ENCODE data around the gene MRPL37.

MRPL37 gene

GRCh38 chr1:54215523-54215922 lies 15.6 kb downstream of the MRPL37 start:
- Histone ChIP-seq H3K36me3 (ENCODE audit: control insufficient read depth, insufficient read depth, low read length) (peaks cover 64% of the 10 kb centered on the region), H3K27me3 (replicated peaks; ENCODE audit: control insufficient read depth, insufficient read depth, low read length) (no peaks in the 10 kb centered on the region), H3K4me3 (replicated peaks; ENCODE audit: low read depth, low read length) (no peak overlapping the region)
- no peak for TF ChIP-seq CTCF (IDR thresholded peaks at IDR 0.05; ENCODE audit: insufficient read depth, low read length, poor library complexity, severe bottlenecking)
- no peak for DNase-seq (ENCODE audit: extremely low read depth, insufficient read length)

- H3K27me3 ChIP-seq (replicated peaks; ENCODE audit: control insufficient read depth, insufficient read depth, low read length): no peaks in the 10 kb centered on the region
- no peak for TF ChIP-seq CTCF (IDR thresholded peaks at IDR 0.05; ENCODE audit: insufficient read depth, low read length, poor library complexity, severe bottlenecking)
- DNase-seq (ENCODE audit: extremely low read depth, insufficient read length): no peak
- H3K4me3 ChIP-seq (replicated peaks; ENCODE audit: low read depth, low read length): no peak overlapping the region
- H3K36me3 ChIP-seq (ENCODE audit: control insufficient read depth, insufficient read depth, low read length): peaks cover 39% of the 10 kb centered on the region
These were observed 19.1 kb downstream of the MRPL37 start for GRCh38 chr1:54218883-54219687.

GRCh38 chr1:54219688-54220003 lies 19.7 kb downstream of the MRPL37 start:
- TF ChIP-seq CTCF (IDR thresholded peaks at IDR 0.05; ENCODE audit: insufficient read depth, low read length, poor library complexity, severe bottlenecking): no peak
- DNase-seq (ENCODE audit: extremely low read depth, insufficient read length): no peak
- H3K27me3 ChIP-seq (replicated peaks; ENCODE audit: control insufficient read depth, insufficient read depth, low read length): no peaks in the 10 kb centered on the region
- H3K36me3 ChIP-seq (ENCODE audit: control insufficient read depth, insufficient read depth, low read length): peaks cover 36% of the 10 kb centered on the region
- no peak overlapping the region for H3K4me3 ChIP-seq (replicated peaks; ENCODE audit: low read depth, low read length)

GRCh38 chr1:54220004-54220811 lies 20.2 kb downstream of the MRPL37 start:
- H3K36me3 ChIP-seq (ENCODE audit: control insufficient read depth, insufficient read depth, low read length): peaks cover 32% of the 10 kb centered on the region
- no peak for DNase-seq (ENCODE audit: extremely low read depth, insufficient read length)
- H3K27me3 ChIP-seq (replicated peaks; ENCODE audit: control insufficient read depth, insufficient read depth, low read length): no peaks in the 10 kb centered on the region
- no peak for TF ChIP-seq CTCF (IDR thresholded peaks at IDR 0.05; ENCODE audit: insufficient read depth, low read length, poor library complexity, severe bottlenecking)
- H3K4me3 ChIP-seq (replicated peaks; ENCODE audit: low read depth, low read length): no peak overlapping the region

GRCh38 chr1:54221113-54221834 lies 21.3 kb downstream of the MRPL37 start:
- no peak for DNase-seq (ENCODE audit: extremely low read depth, insufficient read length)
- Histone ChIP-seq H3K4me3 (replicated peaks; ENCODE audit: low read depth, low read length) (no peak overlapping the region), H3K36me3 (ENCODE audit: control insufficient read depth, insufficient read depth, low read length) (peaks cover 26% of the 10 kb centered on the region), H3K27me3 (replicated peaks; ENCODE audit: control insufficient read depth, insufficient read depth, low read length) (no peaks in the 10 kb centered on the region)
- TF ChIP-seq CTCF (IDR thresholded peaks at IDR 0.05; ENCODE audit: insufficient read depth, low read length, poor library complexity, severe bottlenecking): no peak

Data from GM06990 (cell line).